Activated effector memory CD4-positive, alpha-beta T cell treated with Interleukin-2 at 50 U/mL for 16 hours (primary cell): ENCODE results near the gene UTF1.

Source experiments
- DNase-seq: peaks from one replicate; pipeline ENCODE4 v3.0.0-alpha.2; 2020

UTF1 gene

GRCh38 chr10:133266056-133266795 is 36.2 kb downstream of the UTF1 start:
- no peak for DNase-seq

GRCh38 chr10:133267293-133267692 is 37.3 kb downstream of the UTF1 start:
- DNase-seq, result no peak

GRCh38 chr10:133267829-133268228 is 37.8 kb downstream of the UTF1 start:
- DNase-seq, result no peak

- no peak for DNase-seq
Observed at GRCh38 chr10:133268532-133268931, 38.5 kb downstream of the UTF1 start.

GRCh38 chr10:133269367-133269766 is 39.4 kb downstream of the UTF1 start:
- no peak for DNase-seq

GRCh38 chr10:133270204-133270603 is 40.2 kb downstream of the UTF1 start:
- no peak for DNase-seq

- DNase-seq, result no peak
Observed at GRCh38 chr10:133270773-133271297, 40.8 kb downstream of the UTF1 start.

GRCh38 chr10:133271521-133272300 is 41.7 kb downstream of the UTF1 start:
- no peak for DNase-seq

- DNase-seq, result no peak
Observed at GRCh38 chr10:133272301-133272963, 42.4 kb downstream of the UTF1 start.

- no peak for DNase-seq
Observed at GRCh38 chr10:133272964-133273420, 43.0 kb downstream of the UTF1 start.

GRCh38 chr10:133273534-133274143 is 43.6 kb downstream of the UTF1 start:
- DNase-seq, result no peak

- DNase-seq, result peak; percentile 71
Observed at GRCh38 chr10:133274751-133275683, 45.0 kb downstream of the UTF1 start.

GRCh38 chr10:133275684-133276092 is 45.7 kb downstream of the UTF1 start:
- peak; percentile 37 for DNase-seq

- DNase-seq, result no peak
Observed at GRCh38 chr10:133276100-133276434, 46.0 kb downstream of the UTF1 start.

- peak; percentile 53 for DNase-seq
Observed at GRCh38 chr10:133276435-133277201, 46.6 kb downstream of the UTF1 start, which contains the start of gene ADAM8. TSS of gene ADAM8 (minus strand) at chr10:133276868. CDS start at chr10:133276817, 51 bp downstream.

- DNase-seq, result no peak
Observed at GRCh38 chr10:133277277-133277992, 47.4 kb downstream of the UTF1 start.

GRCh38 chr10:133277993-133278576 is 48.1 kb downstream of the UTF1 start:
- no peak for DNase-seq

GRCh38 chr10:133278577-133279265 is 48.7 kb downstream of the UTF1 start:
- DNase-seq, result peak; percentile 65
